Sigmoid colon (tissue), 7 donors: ENCODE data around the gene TENM4. TPM values are rescaled to one million over a fixed set of nuclear protein-coding genes. Genes with fewer than 3 reads are reported as not detected.

Source experiments
- DNase-seq: peaks from one replicate; pipeline ENCODE4 v3.0.0-alpha.2; 2019
- H3K27ac ChIP-seq, 4 donors: fragments of 200-600 bp; sonication (generic); one replicate each; pipeline ENCODE4 v1.5.1; 2016 to 2019; ENCODE audit warnings: mild to moderate bottlenecking in 1 of 4
- H3K27me3 ChIP-seq, 3 donors: fragments of 200-600 bp; sonication (generic); one replicate each; pipeline ENCODE4 v1.5.1; 2019; ENCODE audit warnings: mild to moderate bottlenecking in 1 of 3
- H3K36me3 ChIP-seq, 4 donors: fragments of 200-600 bp; sonication (generic); one replicate each; pipeline ENCODE4 v1.5.1; 2016 to 2019
- H3K4me1 ChIP-seq, 4 donors: fragments of 200-600 bp; sonication (generic); one replicate each; pipeline ENCODE4 v1.5.1; 2017 to 2019
- H3K4me3 ChIP-seq, 4 donors: fragments of 200-600 bp; sonication (generic); one replicate each; pipeline ENCODE4 v1.5.1; 2017 to 2019; ENCODE audit warnings: mild to moderate bottlenecking in 2 of 4, moderate library complexity in 1 of 4
- H3K9me3 ChIP-seq, 4 donors: fragments of 200-600 bp in 3 of 4; sonication (generic) in 3 of 4; one replicate each; pipeline versions ENCODE4 v1.5.1 to v1.6.1; 2013 to 2019
- CTCF ChIP-seq, 4 experiments: fragments of 450-650 bp in 3 of 4; fragments of 200-600 bp in 1 of 4; IDR thresholded peaks; one replicate each; pipeline ENCODE4 v1.5.1; 2016 to 2019; ENCODE audit warnings: antibody characterized with exemption in 4 of 4, mild to moderate bottlenecking in 3 of 4, moderate library complexity in 2 of 4
- EP300 ChIP-seq, 4 donors: sonication (generic); formaldehyde crosslinking; IDR thresholded peaks; one replicate each; pipeline ENCODE4 v1.6.1; 2017; ENCODE audit warnings: antibody characterized with exemption in 4 of 4
- POLR2A ChIP-seq, 2 donors: fragments of 450-650 bp; IDR thresholded peaks; one replicate each; pipeline ENCODE4 v1.6.1; 2016; ENCODE audit warnings: antibody characterized with exemption in 2 of 2, mild to moderate bottlenecking in 2 of 2, moderate library complexity in 2 of 2
- POLR2AphosphoS5 ChIP-seq, 4 donors: sonication (generic); formaldehyde crosslinking; IDR thresholded peaks; one replicate each; pipeline ENCODE4 v1.6.1; 2017; ENCODE audit warnings: antibody characterized with exemption in 4 of 4
- WGBS, 2 donors: extraction: QIAGEN DNeasy Blood & Tissue Kit; methylation state at CpG; one replicate each; pipeline ENCODE4 v1.1.7; 2013; 5-methylcytosine and 5-hydroxymethylcytosine counted together
- intact Hi-C: fragments of 100-400 bp; cut with DNase I; formaldehyde crosslinking; loops from one replicate; pipeline ENCODE4 v1.15.1; 2023
- polyA plus RNA-seq, 3 donors: library from polyadenylated mRNA; stranded (reverse); fragments of 200-250 nt; gene quantifications; one replicate each; pipeline ENCODE4 v1.2.3, GENCODE V29; 2013
- total RNA-seq, 4 donors: library from RNA; depleted of rRNA; stranded (reverse); fragments of >200 nt; gene quantifications; one replicate each; pipeline ENCODE4 v1.1.0, GENCODE V29; 2016
- donor health status: healthy with polysubstance abuse.
- donor health status: Bipolar disorder and iron deficiency.
- donor health status: healthy.

Gene TENM4
- total and polyA plus RNA-seq, 7 donors: 0.23 to 14.6 (median 1.9) TPM; not detected in 1

GRCh38 chr11:79147011-79147410 lies 293.8 kb downstream of the TENM4 start:
- no peak for DNase-seq
- TF ChIP-seq POLR2A (IDR thresholded peaks at IDR 0.05) (no peak), CTCF (IDR thresholded peaks at IDR 0.05) (no peak), POLR2AphosphoS5 (IDR thresholded peaks at IDR 0.05) (no peak), EP300 (IDR thresholded peaks at IDR 0.05) (no peak)
- Histone ChIP-seq H3K4me1 (no peaks in the 10 kb centered on the region), H3K36me3 (no peaks in the 10 kb centered on the region), H3K27me3 (no peaks in the 10 kb centered on the region), H3K9me3 (peaks cover 0 to 6% (median 0%) of the 10 kb centered on the region in 4 donors), H3K27ac (no peak overlapping the region), H3K4me3 (no peak overlapping the region)
- intact Hi-C loops: no loop called here
- WGBS, 2 donors: 88 to 90% methylated on average over 4 of the region's 4 CpGs

DNA sequence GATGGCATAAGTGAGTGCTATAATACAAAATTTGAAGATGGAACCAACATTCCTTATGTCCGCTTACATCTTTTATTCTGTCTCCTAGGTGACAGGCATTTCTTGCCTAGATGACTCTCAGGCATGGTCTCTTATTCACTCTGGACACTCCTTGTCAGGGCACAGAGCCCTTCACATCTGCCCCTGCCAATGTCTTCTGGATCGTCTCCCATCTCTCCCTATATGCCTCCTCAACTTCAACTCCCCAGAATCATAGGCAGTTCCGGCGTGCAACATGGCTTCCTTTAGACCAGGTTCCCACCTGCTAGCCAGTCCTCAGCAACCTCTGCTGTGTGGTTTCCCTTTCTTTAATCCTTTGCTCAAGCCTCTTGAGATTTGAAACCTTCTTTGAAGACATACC lies 300.9 kb downstream of the TENM4 start:
- WGBS, 2 donors: 89 to 95% methylated on average over 4 of the region's 4 CpGs
- Histone ChIP-seq H3K9me3 (peaks cover 0 to 6% (median 0%) of the 10 kb centered on the region in 4 donors), H3K4me1 (no peaks in the 10 kb centered on the region), H3K27ac (no peak overlapping the region), H3K4me3 (no peak overlapping the region), H3K27me3 (no peaks in the 10 kb centered on the region), H3K36me3 (no peaks in the 10 kb centered on the region)
- TF ChIP-seq CTCF (IDR thresholded peaks at IDR 0.05): no peak
- TF ChIP-seq POLR2A (IDR thresholded peaks at IDR 0.05): no peak
- TF ChIP-seq EP300 (IDR thresholded peaks at IDR 0.05): no peak
- no peak for TF ChIP-seq POLR2AphosphoS5 (IDR thresholded peaks at IDR 0.05)
- intact Hi-C loops: no loop called here
- no peak for DNase-seq

GRCh38 chr11:79129702-79130101 lies 311.1 kb downstream of the TENM4 start:
- TF ChIP-seq POLR2AphosphoS5 (IDR thresholded peaks at IDR 0.05): no peak
- no peak for TF ChIP-seq CTCF (IDR thresholded peaks at IDR 0.05)
- intact Hi-C loops: no loop called here
- Histone ChIP-seq H3K9me3 (peaks cover 0 to 10% (median 2%) of the 10 kb centered on the region in 4 donors), H3K27me3 (no peaks in the 10 kb centered on the region), H3K4me3 (no peak overlapping the region), H3K4me1 (no peaks in the 10 kb centered on the region), H3K27ac (no peak overlapping the region), H3K36me3 (no peaks in the 10 kb centered on the region)
- WGBS, 2 donors: 90 to 92% methylated on average over 4 of the region's 4 CpGs
- DNase-seq: no peak

DNA sequence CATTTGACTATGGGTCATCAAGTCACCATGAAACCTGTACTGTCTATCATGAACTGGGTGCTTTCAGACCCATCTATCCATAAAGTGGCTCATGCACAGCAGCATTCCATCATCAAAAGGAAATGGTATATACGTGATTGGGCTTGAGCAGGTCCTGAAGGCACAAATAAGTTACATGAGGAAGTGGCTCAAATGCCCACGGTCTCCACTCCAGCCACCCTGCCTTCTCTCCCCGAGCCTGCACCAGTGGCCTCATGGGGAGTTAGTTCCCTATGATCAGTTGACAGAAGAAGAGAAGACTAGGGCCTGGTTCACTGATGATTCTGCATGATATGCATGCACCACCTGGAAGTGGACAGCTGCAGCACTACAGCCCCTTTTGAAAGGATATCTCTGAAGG lies 312.5 kb downstream of the TENM4 start:
- H3K4me3 ChIP-seq: no peak overlapping the region
- DNase-seq: no peak
- no peaks in the 10 kb centered on the region for H3K36me3 ChIP-seq
- no peak for TF ChIP-seq POLR2AphosphoS5 (IDR thresholded peaks at IDR 0.05)
- no peak for TF ChIP-seq POLR2A (IDR thresholded peaks at IDR 0.05)
- TF ChIP-seq EP300 (IDR thresholded peaks at IDR 0.05): no peak
- TF ChIP-seq CTCF (IDR thresholded peaks at IDR 0.05): no peak
- no peaks in the 10 kb centered on the region for H3K27me3 ChIP-seq
- H3K4me1 ChIP-seq: no peaks in the 10 kb centered on the region
- 76 to 77% methylated on average over 3 of the region's 3 CpGs for WGBS, 2 donors
- peaks cover 0 to 10% (median 2%) of the 10 kb centered on the region in 4 donors for H3K9me3 ChIP-seq
- no peak overlapping the region for H3K27ac ChIP-seq
- intact Hi-C loops: no loop called here

DNA sequence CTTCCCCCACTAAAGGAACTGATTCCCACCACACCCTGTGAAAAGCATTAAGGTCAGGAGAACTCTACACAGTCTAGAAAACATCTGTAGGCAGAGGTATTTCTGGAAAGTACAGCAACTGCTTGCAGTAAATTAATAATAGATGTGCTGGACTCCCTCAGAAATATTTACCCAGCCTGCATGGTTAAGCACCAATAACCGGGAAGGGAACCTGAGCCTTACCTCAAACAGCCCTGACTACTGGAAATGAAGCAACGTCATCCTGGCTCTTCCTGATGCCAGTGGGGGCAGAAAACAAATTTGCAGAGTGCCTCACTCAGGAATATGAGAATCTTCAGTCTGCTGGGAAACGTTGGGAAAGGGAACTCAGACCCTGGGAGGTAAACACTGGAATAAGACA lies 318.1 kb downstream of the TENM4 start:
- H3K4me1 ChIP-seq: peaks cover 0 to 12% (median 3%) of the 10 kb centered on the region in 4 donors
- H3K27ac ChIP-seq: no peak overlapping the region
- no peaks in the 10 kb centered on the region for H3K36me3 ChIP-seq
- H3K27me3 ChIP-seq: no peaks in the 10 kb centered on the region
- DNase-seq: no peak
- intact Hi-C loops: no loop called here
- H3K4me3 ChIP-seq: no peak overlapping the region
- peaks cover 0 to 10% (median 0%) of the 10 kb centered on the region in 4 donors for H3K9me3 ChIP-seq
- no peak for TF ChIP-seq EP300 (IDR thresholded peaks at IDR 0.05)
- TF ChIP-seq POLR2AphosphoS5 (IDR thresholded peaks at IDR 0.05): no peak
- TF ChIP-seq POLR2A (IDR thresholded peaks at IDR 0.05): no peak
- no peak for TF ChIP-seq CTCF (IDR thresholded peaks at IDR 0.05)
- WGBS, 2 donors: 50 to 69% methylated on average over 3 of the region's 3 CpGs
